Spleen (tissue), 11 donors: ENCODE measurements around the gene OR2A2. TPM values are rescaled to one million over a fixed set of nuclear protein-coding genes. Genes with fewer than 3 reads are reported as not detected.

ENCODE experiments used
- DNase-seq: peaks from one replicate; pipeline ENCODE4 v3.0.0-alpha.2; 2020
- H3K27ac ChIP-seq, 8 donors: fragments of 200-600 bp; sonication (generic) in 7 of 8; 1 replicate in 4 of 8; 2 replicates in 4 of 8; pipeline versions ENCODE4 v1.5.0 to v1.8.0; 2016 to 2021; ENCODE audit warnings: inconsistent platforms in 4 of 8, mild to moderate bottlenecking in 4 of 8, moderate library complexity in 1 of 8
- H3K27me3 ChIP-seq, 7 donors: fragments of 200-600 bp; sonication (generic) in 6 of 7; replicated peaks in 1 of 7; 1 replicate in 4 of 7; 2 replicates in 3 of 7; pipeline versions ENCODE4 v1.5.0 to v1.8.0; 2016 to 2021; ENCODE audit warnings: inconsistent platforms in 3 of 7, mild to moderate bottlenecking in 1 of 7
- H3K36me3 ChIP-seq, 6 donors: fragments of 200-600 bp; sonication (generic) in 5 of 6; 1 replicate in 4 of 6; 2 replicates in 2 of 6; pipeline versions ENCODE4 v1.5.0 to v1.8.0; 2016 to 2021; ENCODE audit warnings: inconsistent platforms in 2 of 6
- H3K4me1 ChIP-seq, 6 donors: fragments of 200-600 bp; sonication (generic) in 5 of 6; 1 replicate in 3 of 6; 2 replicates in 3 of 6; pipeline versions ENCODE4 v1.5.0 to v1.8.0; 2016 to 2021; ENCODE audit warnings: inconsistent platforms in 3 of 6
- H3K4me3 ChIP-seq, 8 donors: fragments of 200-600 bp; sonication (generic) in 7 of 8; 1 replicate in 4 of 8; 2 replicates in 4 of 8; pipeline versions ENCODE4 v1.5.0 to v1.8.0; 2016 to 2021; ENCODE audit warnings: inconsistent platforms in 4 of 8, mild to moderate bottlenecking in 4 of 8, moderate library complexity in 2 of 8
- H3K9me3 ChIP-seq, 8 donors: fragments of 200-600 bp; sonication (generic) in 7 of 8; 1 replicate in 4 of 8; 2 replicates in 4 of 8; pipeline versions ENCODE4 v1.5.0 to v1.8.0; 2016 to 2021; ENCODE audit warnings: inconsistent platforms in 4 of 8
- CTCF ChIP-seq, 11 experiments: fragments of 200-600 bp in 7 of 11; fragments of 450-650 bp in 4 of 11; sonication (generic) in 4 of 11; IDR thresholded peaks in 8 of 11; conservative IDR thresholded peaks in 3 of 11; 1 replicate in 7 of 11; 2 replicates in 4 of 11; pipeline versions ENCODE4 v1.4.0 to v1.8.0; 2016 to 2021; ENCODE audit warnings: antibody characterized with exemption in 11 of 11, inconsistent platforms in 4 of 11, mild to moderate bottlenecking in 1 of 11
- POLR2A ChIP-seq, 3 donors: fragments of 450-650 bp; IDR thresholded peaks; one replicate each; pipeline ENCODE4 v1.5.1; 2017; ENCODE audit warnings: antibody characterized with exemption in 3 of 3, mild to moderate bottlenecking in 1 of 3
- POLR2AphosphoS5 ChIP-seq, 3 donors: sonication (generic); formaldehyde crosslinking; IDR thresholded peaks; one replicate each; pipeline ENCODE4 v1.5.1; 2017; ENCODE audit warnings: antibody characterized with exemption in 3 of 3
- WGBS, 5 donors: extraction: QIAGEN DNeasy Blood & Tissue Kit in 3 of 5; methylation state at CpG; one replicate each; pipeline versions ENCODE4 v1.1.5 to v1.1.7; 2013 to 2018; 5-methylcytosine and 5-hydroxymethylcytosine counted together
- intact Hi-C: fragments of 100-400 bp; cut with DNase I; formaldehyde crosslinking; loops from one replicate; pipeline ENCODE4 v1.15.0; 2023; ENCODE audit warnings: low total_unique reads
- polyA plus RNA-seq, 3 donors: library from polyadenylated mRNA; stranded (reverse); fragments of 200-250 nt; gene quantifications; one replicate each; pipeline ENCODE4 v1.2.1, GENCODE V29; 2013
- total RNA-seq, 7 donors: library from RNA; depleted of rRNA in 3 of 7; stranded (reverse); fragments of >200 nt in 3 of 7; fragmentation: NEBNext Ultra II Directional in 4 of 7; extraction: Animal tissue kit (Norgen Biotek cat#: 25700) in 4 of 7; gene quantifications; one replicate each; pipeline versions ENCODE4 v1.1.0 to v1.2.1, GENCODE V29; 2016 to 2021
- donor health status: healthy with polysubstance abuse.
- donor health status: DM: no; HTN: no; CAD: no; lungs with moderate emphysema.
- donor health status: DM: no; HTN: no; CAD: no.
- donor health status: Bipolar disorder and iron deficiency.
- donor health status: healthy.
- donor health status: DM: no; HTN: no; CAD: no.
- donor health status: DM: yes; HTN: yes; CAD: no.

OR2A2 gene
- total and polyA plus RNA-seq, 10 donors = not detected

- intact Hi-C loops = no loop called here
Measured at GRCh38 chr7:144105211-144105610, 4.2 kb upstream of the OR2A2 start.

GRCh38 chr7:144110272-144110671 is 889 bp downstream of the OR2A2 start:
- WGBS, 5 donors = 74 to 83% (median 80%) methylated on average over 5 of the region's 5 CpGs
- Histone ChIP-seq H3K9me3 (no peaks in the 10 kb centered on the region), H3K4me1 (no peaks in the 10 kb centered on the region), H3K36me3 (no peaks in the 10 kb centered on the region), H3K4me3 (no peak overlapping the region), H3K27me3 (no peaks in the 10 kb centered on the region), H3K27ac (no peak overlapping the region)
- DNase-seq = no peak
- TF ChIP-seq POLR2AphosphoS5 (IDR thresholded peaks at IDR 0.05) (no peak), CTCF (IDR thresholded peaks at IDR 0.05 in 8 of 11, conservative IDR thresholded peaks at IDR 0.05 in 3 of 11) (no peak), POLR2A (IDR thresholded peaks at IDR 0.05) (no peak)
- intact Hi-C loops = no loop called here

More at GRCh38 chr7:144105211-144105610, 4.2 kb upstream of the OR2A2 start:
- Histone ChIP-seq H3K27ac (no peak overlapping the region), H3K4me1 (no peaks in the 10 kb centered on the region), H3K27me3 (no peaks in the 10 kb centered on the region), H3K4me3 (no peak overlapping the region), H3K9me3 (no peaks in the 10 kb centered on the region), H3K36me3 (no peaks in the 10 kb centered on the region)
- DNase-seq = no peak
- no peak for TF ChIP-seq POLR2AphosphoS5 (IDR thresholded peaks at IDR 0.05)
- TF ChIP-seq CTCF (IDR thresholded peaks at IDR 0.05 in 8 of 11, conservative IDR thresholded peaks at IDR 0.05 in 3 of 11) = no peak
- TF ChIP-seq POLR2A (IDR thresholded peaks at IDR 0.05) = no peak

GRCh38 chr7:144113651-144114050 is 4.3 kb downstream of the OR2A2 start:
- Histone ChIP-seq H3K27me3 (no peaks in the 10 kb centered on the region), H3K4me3 (no peak overlapping the region), H3K36me3 (no peaks in the 10 kb centered on the region), H3K9me3 (no peaks in the 10 kb centered on the region), H3K4me1 (no peaks in the 10 kb centered on the region), H3K27ac (no peak overlapping the region)
- 53 to 64% (median 62%) methylated on average over 1 of the region's 1 CpG for WGBS, 5 donors
- intact Hi-C loops = no loop called here
- TF ChIP-seq POLR2AphosphoS5 (IDR thresholded peaks at IDR 0.05) (no peak), POLR2A (IDR thresholded peaks at IDR 0.05) (no peak), CTCF (IDR thresholded peaks at IDR 0.05 in 8 of 11, conservative IDR thresholded peaks at IDR 0.05 in 3 of 11) (no peak)
- no peak for DNase-seq

- H3K4me3 ChIP-seq = no peak overlapping the region
- H3K27ac ChIP-seq = no peak overlapping the region
- WGBS, 5 donors = 59 to 90% (median 76%) methylated on average over 8 of the region's 8 CpGs
Measured at GRCh38 chr7:144118341-144118740, 9.0 kb downstream of the OR2A2 start.

More at GRCh38 chr7:144118341-144118740, 9.0 kb downstream of the OR2A2 start:
- H3K36me3 ChIP-seq = no peaks in the 10 kb centered on the region
- TF ChIP-seq CTCF (IDR thresholded peaks at IDR 0.05 in 8 of 11, conservative IDR thresholded peaks at IDR 0.05 in 3 of 11) (no peak), POLR2AphosphoS5 (IDR thresholded peaks at IDR 0.05) (no peak), POLR2A (IDR thresholded peaks at IDR 0.05) (no peak)
- DNase-seq = no peak
- intact Hi-C loops = no loop called here
- H3K27me3 ChIP-seq = no peaks in the 10 kb centered on the region
- H3K9me3 ChIP-seq = no peaks in the 10 kb centered on the region
- no peaks in the 10 kb centered on the region for H3K4me1 ChIP-seq
